Skeletal muscle tissue (tissue), 4 donors: ENCODE measurements around the gene ADISSP. TPM values are rescaled to one million over a fixed set of nuclear protein-coding genes. Genes with fewer than 3 reads are reported as not detected.

Source experiments
- H3K27ac ChIP-seq: one replicate; pipeline ENCODE4 v1.7.0; 2013; ENCODE audit warnings: mild to moderate bottlenecking, low read depth, low read length, inconsistent platforms
- H3K27me3 ChIP-seq, 3 donors: one replicate each; pipeline ENCODE4 v1.7.0; 2013; ENCODE audit warnings: low read length in 3 of 3; ENCODE audit not compliant: control insufficient read depth in 3 of 3, insufficient read depth in 3 of 3
- H3K36me3 ChIP-seq, 3 donors: one replicate each; pipeline ENCODE4 v1.7.0; 2013; ENCODE audit warnings: low read length in 3 of 3; ENCODE audit not compliant: control insufficient read depth in 3 of 3, insufficient read depth in 3 of 3
- H3K4me1 ChIP-seq, 3 donors: one replicate each; pipeline ENCODE4 v1.7.0; 2013; ENCODE audit warnings: low read length in 3 of 3, mild to moderate bottlenecking in 3 of 3; ENCODE audit not compliant: control insufficient read depth in 3 of 3, insufficient read depth in 3 of 3
- H3K4me3 ChIP-seq, 3 donors: one replicate each; pipeline ENCODE4 v1.7.0; 2013; ENCODE audit warnings: low read length in 3 of 3
- H3K9ac ChIP-seq, 3 donors: one replicate each; pipeline ENCODE4 v1.7.0; 2013; ENCODE audit warnings: low read length in 3 of 3, mild to moderate bottlenecking in 3 of 3, moderate library complexity in 2 of 3, low read depth in 1 of 3
- H3K9me3 ChIP-seq, 3 donors: one replicate each; pipeline ENCODE4 v1.7.0; 2013; ENCODE audit warnings: low read length in 3 of 3; ENCODE audit not compliant: control insufficient read depth in 3 of 3
- total RNA-seq: library from RNA; depleted of rRNA; stranded (reverse); fragments of >200 nt; gene quantifications from one replicate; pipeline ENCODE4 v1.2.3, GENCODE V29; 2014
- donor health status: Osteomylitis.

Gene ADISSP
- total RNA-seq, 1 donor from 2014 or later: 9.4 TPM

DNA sequence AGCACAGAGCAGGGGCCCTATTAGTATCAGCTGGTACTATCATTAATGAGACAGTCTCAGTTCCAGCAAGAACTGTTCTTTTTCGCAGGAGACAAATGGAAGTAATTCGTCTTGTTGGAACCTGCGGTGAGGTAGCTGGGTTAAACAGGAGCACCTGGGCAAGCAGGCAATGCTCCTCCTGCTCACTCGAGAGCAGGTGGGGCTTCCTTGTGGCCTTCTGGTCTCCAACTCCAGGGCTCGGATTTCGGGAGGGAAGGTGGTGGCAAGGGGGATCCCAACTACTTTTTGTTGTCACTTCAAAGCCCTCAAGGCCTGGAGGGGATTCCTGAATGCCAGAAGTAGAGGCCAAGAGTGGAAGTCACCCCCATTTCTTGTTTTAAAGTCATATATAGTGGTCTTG, 15.0 kb upstream of the ADISSP start:
- Histone ChIP-seq H3K27ac (no peak overlapping the region), H3K4me1 (peaks cover 40 to 62% (median 45%) of the 10 kb centered on the region in 3 donors), H3K4me3 (no peak overlapping the region), H3K9me3 (no peaks in the 10 kb centered on the region), H3K36me3 (peaks cover 0 to 5% (median 5%) of the 10 kb centered on the region in 3 donors), H3K9ac (no peak overlapping the region), H3K27me3 (peaks cover 8 to 13% (median 13%) of the 10 kb centered on the region in 3 donors)

- H3K36me3 ChIP-seq: peaks cover 0 to 5% (median 5%) of the 10 kb centered on the region in 3 donors
- H3K27ac ChIP-seq: peak within 1 kb of the TSS; percentile 19
- peak within 1 kb of the TSS in 2 of 3 donors; percentile 61 to 67 for H3K9ac ChIP-seq
- H3K9me3 ChIP-seq: no peaks in the 10 kb centered on the region
- peaks cover 17 to 22% (median 22%) of the 10 kb centered on the region in 3 donors for H3K27me3 ChIP-seq
- peak within 1 kb of the TSS; percentile 70 to 87 (median 73) for H3K4me3 ChIP-seq
- H3K4me1 ChIP-seq: peaks cover 43 to 66% (median 45%) of the 10 kb centered on the region in 3 donors
Observed at GRCh38 chr20:3781153-3781910, 13.8 kb upstream of the ADISSP start, which contains the start of gene SPEF1. TSS of gene SPEF1 (minus strand) at chr20:3781448. CDS start at chr20:3781287, 161 bp downstream.

GRCh38 chr20:3778976-3779375, 11.4 kb upstream of the ADISSP start:
- no peak overlapping the region for H3K4me3 ChIP-seq
- H3K36me3 ChIP-seq: no peaks in the 10 kb centered on the region
- H3K9ac ChIP-seq: no peak overlapping the region
- H3K4me1 ChIP-seq: peaks cover 25 to 45% (median 30%) of the 10 kb centered on the region in 3 donors
- no peak overlapping the region for H3K27ac ChIP-seq
- H3K9me3 ChIP-seq: no peaks in the 10 kb centered on the region
- peaks cover 17 to 27% (median 22%) of the 10 kb centered on the region in 3 donors for H3K27me3 ChIP-seq

DNA sequence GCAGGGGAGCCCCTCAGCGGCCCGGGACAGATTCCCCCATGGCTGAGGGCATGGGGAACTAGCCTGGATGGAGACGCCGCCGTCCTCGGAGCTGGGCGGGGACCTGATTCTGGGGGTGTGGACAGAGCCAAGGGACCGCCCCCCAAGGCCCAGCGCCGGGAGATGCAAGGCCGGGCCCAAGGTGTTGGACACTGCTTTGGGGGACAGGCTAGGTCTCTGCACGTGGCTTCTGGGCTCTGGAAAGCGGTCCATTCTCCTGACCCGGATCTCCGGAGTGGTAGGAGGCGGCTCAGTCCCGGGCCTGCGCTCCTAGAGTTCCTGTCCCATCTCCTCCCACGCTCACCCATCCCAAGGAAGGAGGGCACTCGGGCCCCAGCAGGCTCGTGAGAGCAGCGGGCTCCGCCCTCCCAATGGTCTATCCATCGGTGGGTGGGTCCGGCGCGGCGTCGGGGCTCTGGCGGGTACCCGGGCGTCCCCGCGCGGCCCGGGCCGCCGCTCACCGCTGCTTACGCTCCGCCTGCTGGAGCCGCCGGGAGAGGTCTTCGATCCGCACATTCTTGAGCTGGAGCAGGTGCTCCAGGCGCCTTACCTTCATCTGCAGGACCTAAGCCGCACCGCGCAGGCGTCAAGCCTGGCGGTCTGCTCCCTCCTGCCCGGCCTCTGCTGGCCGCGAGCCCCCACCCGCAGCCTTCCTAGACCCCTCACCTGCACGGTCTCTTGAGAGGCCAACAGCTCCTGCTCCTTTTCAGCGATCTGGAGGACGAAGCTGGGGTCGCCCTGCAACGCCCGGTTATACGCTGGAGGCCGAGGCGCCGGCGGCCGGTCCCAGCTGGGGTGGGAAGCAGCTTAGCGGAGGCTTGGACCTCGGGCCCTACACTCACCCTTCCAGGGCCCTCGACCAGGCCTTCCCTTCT, 10.4 kb upstream of the ADISSP start:
- Histone ChIP-seq H3K27me3 (peaks cover 17 to 27% (median 22%) of the 10 kb centered on the region in 3 donors), H3K36me3 (no peaks in the 10 kb centered on the region), H3K4me1 (peaks cover 17 to 35% (median 21%) of the 10 kb centered on the region in 3 donors), H3K9ac (peak overlapping the region; percentile 48 to 70 (median 57)), H3K4me3 (peak overlapping the region; percentile 61 to 71 (median 63)), H3K9me3 (no peaks in the 10 kb centered on the region), H3K27ac (no peak overlapping the region)

- H3K27me3 ChIP-seq: peaks cover 17 to 27% (median 22%) of the 10 kb centered on the region in 3 donors
- no peaks in the 10 kb centered on the region for H3K9me3 ChIP-seq
- H3K27ac ChIP-seq: no peak overlapping the region
- H3K4me1 ChIP-seq: peaks cover 17 to 31% (median 21%) of the 10 kb centered on the region in 3 donors
- H3K36me3 ChIP-seq: no peaks in the 10 kb centered on the region
- H3K4me3 ChIP-seq: peak overlapping the region; percentile 61 to 71 (median 63)
- H3K9ac ChIP-seq: peak overlapping the region; percentile 48 to 70 (median 57)
Observed at GRCh38 chr20:3777381-3777715, 9.8 kb upstream of the ADISSP start.

GRCh38 chr20:3775457-3776108, 8.0 kb upstream of the ADISSP start:
- Histone ChIP-seq H3K4me1 (peaks cover 12 to 20% (median 14%) of the 10 kb centered on the region in 3 donors), H3K27me3 (peaks cover 17 to 27% (median 22%) of the 10 kb centered on the region in 3 donors), H3K4me3 (no peak overlapping the region), H3K27ac (no peak overlapping the region), H3K9ac (no peak overlapping the region), H3K36me3 (no peaks in the 10 kb centered on the region), H3K9me3 (no peaks in the 10 kb centered on the region)

DNA sequence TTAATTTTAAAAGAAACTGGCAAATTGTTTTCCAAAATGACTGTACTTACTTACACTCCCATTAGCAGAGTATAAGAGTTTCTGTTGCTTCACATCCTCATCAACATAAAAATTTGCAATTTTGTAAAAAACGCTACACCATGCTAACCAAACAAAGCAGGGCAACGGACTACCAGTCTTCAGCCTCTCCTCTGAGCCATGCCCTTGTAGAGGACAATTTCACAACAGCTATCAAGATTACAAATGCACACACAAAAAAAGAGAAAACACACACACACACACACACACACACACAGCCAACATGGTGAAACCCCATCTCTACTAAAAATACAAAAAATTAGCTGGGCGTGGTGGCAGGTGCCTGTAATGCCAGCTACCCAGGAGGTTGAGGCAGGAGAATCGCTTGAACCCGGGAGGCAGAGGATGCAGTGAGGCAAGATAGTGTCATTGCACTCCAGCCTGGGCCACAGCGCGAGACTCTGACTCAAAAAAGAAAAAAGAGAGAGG, 4.1 kb upstream of the ADISSP start:
- H3K4me3 ChIP-seq: no peak overlapping the region
- no peak overlapping the region for H3K27ac ChIP-seq
- H3K27me3 ChIP-seq: peaks cover 0 to 5% (median 0%) of the 10 kb centered on the region in 3 donors
- H3K4me1 ChIP-seq: peaks cover 17 to 23% (median 20%) of the 10 kb centered on the region in 3 donors
- H3K9ac ChIP-seq: no peak overlapping the region
- no peaks in the 10 kb centered on the region for H3K9me3 ChIP-seq
- no peaks in the 10 kb centered on the region for H3K36me3 ChIP-seq

DNA sequence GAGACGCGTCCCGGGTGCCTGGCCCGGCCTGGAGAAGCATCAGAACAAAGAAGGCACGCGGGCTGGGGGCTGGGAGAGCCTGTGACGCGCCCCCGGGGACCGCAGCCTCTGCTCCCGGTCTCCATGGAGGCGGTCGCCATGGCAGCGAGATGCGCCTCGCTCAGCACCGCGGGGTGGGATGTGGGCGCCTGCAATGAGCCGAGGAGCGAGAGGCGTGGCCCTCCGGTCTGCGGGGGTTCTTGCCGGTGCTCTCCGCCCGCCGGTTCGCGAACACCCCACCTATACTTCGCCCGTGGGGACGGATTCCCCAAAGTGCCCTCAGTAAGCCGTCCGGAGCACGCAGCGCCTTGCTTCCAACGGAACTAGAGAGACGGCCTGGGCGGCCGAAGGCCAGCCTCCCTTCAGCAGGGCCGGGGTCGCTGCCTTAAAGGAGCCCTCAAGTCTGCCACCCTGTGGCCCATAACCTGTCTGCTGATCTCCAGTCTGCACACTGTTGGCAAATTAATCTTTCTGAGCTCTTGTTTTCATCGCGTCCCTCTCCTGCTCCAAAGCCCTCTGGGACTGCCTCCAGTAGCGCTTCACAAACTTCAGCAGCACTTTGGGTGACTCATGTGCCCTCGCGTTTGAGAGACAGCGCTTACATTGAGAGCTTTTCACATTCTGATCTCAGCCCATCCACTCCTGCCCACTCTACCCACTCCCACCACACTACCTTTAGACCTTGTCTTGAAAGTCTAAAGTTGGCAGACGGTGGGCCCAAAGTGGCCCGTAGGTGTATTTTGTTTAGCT, 983 bp upstream of the ADISSP start:
- Histone ChIP-seq H3K27ac (peak overlapping the region; percentile 85), H3K4me1 (peaks cover 23 to 48% (median 32%) of the 10 kb centered on the region in 3 donors)

GRCh38 chr20:3767110-3767426, 485 bp downstream of the ADISSP start:
- Histone ChIP-seq H3K27ac (peak overlapping the region; percentile 56), H3K9me3 (no peaks in the 10 kb centered on the region), H3K4me1 (peaks cover 23 to 48% (median 32%) of the 10 kb centered on the region in 3 donors), H3K36me3 (no peaks in the 10 kb centered on the region), H3K27me3 (no peaks in the 10 kb centered on the region), H3K9ac (peak overlapping the region; percentile 61 to 91 (median 81)), H3K4me3 (peak overlapping the region; percentile 72 to 94 (median 94))

More for the DNA sequence above, 983 bp upstream of the ADISSP start:
- no peaks in the 10 kb centered on the region for H3K9me3 ChIP-seq
- no peaks in the 10 kb centered on the region for H3K27me3 ChIP-seq
- H3K9ac ChIP-seq: peak overlapping the region; percentile 71 to 91 (median 83)
- no peaks in the 10 kb centered on the region for H3K36me3 ChIP-seq
- H3K4me3 ChIP-seq: peak overlapping the region; percentile 74 to 94 (median 94)
